ENCODE results near the gene SYCN. TPM values are rescaled to one million over a fixed set of nuclear protein-coding genes. Genes with fewer than 3 reads are reported as not detected.

The SYCN gene
- total RNA-seq, 1 experiment from 2014 or later = not detected

DNA sequence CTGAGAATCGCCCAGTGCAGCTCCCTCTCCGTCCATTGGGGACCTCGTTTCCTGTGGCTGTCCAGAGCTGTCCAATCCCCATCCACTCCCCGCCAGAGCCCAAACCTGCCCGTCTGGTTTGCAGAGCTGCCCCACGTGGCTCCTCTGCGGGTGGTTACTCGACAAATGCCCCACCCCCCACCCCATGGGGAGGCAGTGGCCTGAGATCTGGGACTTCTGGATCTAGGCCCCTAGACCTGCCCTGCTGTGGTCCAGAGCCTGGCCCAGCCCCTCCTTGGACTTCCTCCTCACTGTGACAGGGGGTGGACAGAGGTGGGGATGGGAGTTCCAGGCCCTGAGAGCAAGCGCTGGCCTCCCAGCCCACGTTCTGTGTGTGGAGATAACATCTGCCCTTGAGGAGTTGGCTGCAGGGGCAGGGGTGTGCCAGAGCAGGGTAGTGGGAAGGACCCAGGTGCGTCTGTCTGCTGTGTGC, 49.4 kb downstream of the SYCN start:
- peaks cover 37 to 50% of the 10 kb centered on the region in 2 experiments for H3K4me1 ChIP-seq (ENCODE audit: control insufficient read depth in 1 of 2, insufficient read depth in 2 of 2, low read length in 2 of 2)
- ChIA-PET CTCF (interaction anchor here (0.8 to 1.4 kb wide), 4 partner anchors 22 to 56 kb away, joined by 3 to 5 read pairs (median 4); no protein-coding TSS in a partner anchor), POLR2A (interaction anchor here (1.0 to 2.0 kb wide), 3 partner anchors 22 to 281 kb away, joined by 3 to 4 read pairs (median 4); partner anchors contain the start of gene RPS16), RAD21 (ENCODE audit: low non-redundant PET in 1 of 2, low total read pairs in 2 of 2, uncharacterized antibody in 2 of 2, unreplicated experiment in 2 of 2) (no interaction called here)
- H3K79me2 ChIP-seq (ENCODE audit: insufficient read depth, low read length) = peaks cover 94% of the 10 kb centered on the region
- no peaks in the 10 kb centered on the region for H3K9me2 ChIP-seq (ENCODE audit: insufficient read depth)
- H3K27me3 ChIP-seq (ENCODE audit: insufficient read depth, low read length) = no peaks in the 10 kb centered on the region
- peak overlapping the region; percentile 43 for H3K9ac ChIP-seq (ENCODE audit: low read length)
- peak overlapping the region; percentile 68 for H3K4me2 ChIP-seq (ENCODE audit: low read length)
- no peaks in the 10 kb centered on the region for H3K9me3 ChIP-seq (ENCODE audit: control insufficient read depth in 1 of 2, insufficient read depth in 1 of 2, low read depth in 1 of 2, low read length in 2 of 2)
- H3K27ac ChIP-seq (ENCODE audit: low read depth, low read length) = peak overlapping the region; percentile 75
- H3K36me3 ChIP-seq (ENCODE audit: control insufficient read depth in 1 of 2, insufficient read depth in 2 of 2, low read length in 2 of 2) = no peaks in the 10 kb centered on the region
- TF ChIP-seq SP1 (IDR thresholded peaks at IDR 0.05; ENCODE audit: low read depth) = no peak
- TF ChIP-seq, protein P1, sequence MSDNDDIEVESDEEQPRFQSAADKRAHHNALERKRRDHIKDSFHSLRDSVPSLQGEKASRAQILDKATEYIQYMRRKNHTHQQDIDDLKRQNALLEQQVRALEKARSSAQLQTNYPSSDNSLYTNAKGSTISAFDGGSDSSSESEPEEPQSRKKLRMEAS (IDR thresholded peaks at IDR 0.05) = no peak; the same call in 1 of the 2 replicates
- no peak for TF ChIP-seq POLR2AphosphoS5 (IDR thresholded peaks at IDR 0.05; ENCODE audit: low read depth, low read length)
- TF ChIP-seq CTCF (IDR thresholded peaks at IDR 0.05 in 2 of 3, conservative IDR thresholded peaks at IDR 0.05 in 1 of 3; ENCODE audit: borderline replicate concordance in 1 of 3, insufficient read depth in 1 of 3, low read depth in 2 of 3, low read length in 2 of 3) = peak in 1 of 3 experiments; percentile 22; a peak in 1 of 6 replicates
- H2AFZ ChIP-seq (ENCODE audit: low read depth, low read length, poor library complexity, severe bottlenecking) = no peak overlapping the region
- DNase-seq (ENCODE audit: low read depth, low spot score) (peak; percentile 38), ATAC-seq (peak; percentile 96)
- H3K4me3 ChIP-seq (replicated peaks in 1 of 2; ENCODE audit: low read depth in 1 of 2, low read length in 2 of 2) = peak overlapping the region in 1 of 2 experiments; percentile 33; a peak in 2 of 4 replicates
- intact Hi-C loops (cut with micrococcal nuclease) = no loop called here
- no peaks in the 10 kb centered on the region for H4K20me1 ChIP-seq (ENCODE audit: insufficient read depth)
- no TSS peak for BruUV-seq (replicated peaks)

DNA sequence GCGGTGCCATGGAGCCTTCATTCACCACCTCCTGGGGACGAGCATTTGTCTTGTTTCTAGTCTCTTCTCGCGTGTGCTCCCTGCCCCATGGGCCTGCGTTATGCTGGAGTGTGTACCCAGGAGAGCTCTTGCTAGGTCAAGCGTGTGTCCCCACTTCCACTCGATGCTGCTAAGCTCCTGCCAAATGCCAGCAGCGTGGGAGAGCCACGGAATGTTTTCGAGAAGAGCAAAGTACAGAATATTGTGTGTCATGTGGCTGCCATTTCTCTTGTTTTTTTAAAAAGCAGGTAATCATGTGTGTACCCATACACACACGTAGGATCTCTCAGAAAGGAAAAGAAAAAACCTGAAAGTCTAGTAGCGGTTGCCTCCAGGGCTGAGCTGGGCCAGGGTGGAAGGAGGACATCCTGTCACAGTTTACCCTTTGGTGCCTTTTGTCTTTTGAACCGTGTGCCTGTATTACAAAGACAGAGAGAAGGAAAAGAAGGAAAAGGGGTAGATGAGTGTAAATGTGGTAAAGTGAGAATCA, 49.9 kb downstream of the SYCN start:
- BruUV-seq (replicated peaks) = no TSS peak
- ChIA-PET RAD21 (ENCODE audit: low non-redundant PET in 1 of 2, low total read pairs in 2 of 2, uncharacterized antibody in 2 of 2, unreplicated experiment in 2 of 2) (no interaction called here), CTCF (interaction anchor here (0.8 to 1.4 kb wide), 4 partner anchors 21 to 56 kb away, joined by 3 to 5 read pairs (median 4); no protein-coding TSS in a partner anchor), POLR2A (interaction anchor here (1.0 to 2.0 kb wide), 3 partner anchors 21 to 282 kb away, joined by 3 to 4 read pairs (median 4); partner anchors contain the start of gene RPS16)
- DNase-seq (ENCODE audit: low read depth, low spot score) (no peak), ATAC-seq (peak; percentile 7; the same call in 1 of the 2 replicates)
- TF ChIP-seq CTCF (IDR thresholded peaks at IDR 0.05 in 2 of 3, conservative IDR thresholded peaks at IDR 0.05 in 1 of 3; ENCODE audit: borderline replicate concordance in 1 of 3, insufficient read depth in 1 of 3, low read depth in 2 of 3, low read length in 2 of 3) (peak in 1 of 3 experiments; percentile 23; a peak in 1 of 6 replicates), ZFX (IDR thresholded peaks at IDR 0.05) (no peak)
- H3K4me2 ChIP-seq (ENCODE audit: low read length) = peak overlapping the region; percentile 68
- no peaks in the 10 kb centered on the region for H3K27me3 ChIP-seq (ENCODE audit: insufficient read depth, low read length)
- peak overlapping the region; percentile 75 for H3K27ac ChIP-seq (ENCODE audit: low read depth, low read length)
- peaks cover 37 to 50% of the 10 kb centered on the region in 2 experiments for H3K4me1 ChIP-seq (ENCODE audit: control insufficient read depth in 1 of 2, insufficient read depth in 2 of 2, low read length in 2 of 2)
- H4K20me1 ChIP-seq (ENCODE audit: insufficient read depth) = no peaks in the 10 kb centered on the region
- peak overlapping the region; percentile 43 for H3K9ac ChIP-seq (ENCODE audit: low read length)
- peak overlapping the region in 1 of 2 experiments; percentile 33; a peak in 2 of 4 replicates for H3K4me3 ChIP-seq (replicated peaks in 1 of 2; ENCODE audit: low read depth in 1 of 2, low read length in 2 of 2)
- H3K36me3 ChIP-seq (ENCODE audit: control insufficient read depth in 1 of 2, insufficient read depth in 2 of 2, low read length in 2 of 2) = no peaks in the 10 kb centered on the region
- H3K9me2 ChIP-seq (ENCODE audit: insufficient read depth) = no peaks in the 10 kb centered on the region
- no peak overlapping the region for H2AFZ ChIP-seq (ENCODE audit: low read depth, low read length, poor library complexity, severe bottlenecking)
- intact Hi-C loops (cut with micrococcal nuclease) = no loop called here
- H3K79me2 ChIP-seq (ENCODE audit: insufficient read depth, low read length) = peaks cover 91% of the 10 kb centered on the region
- no peaks in the 10 kb centered on the region for H3K9me3 ChIP-seq (ENCODE audit: control insufficient read depth in 1 of 2, insufficient read depth in 1 of 2, low read depth in 1 of 2, low read length in 2 of 2)

All from HCT116 (cell line).